Measurements from ENCODE around the gene MYCL. TPM values are rescaled to one million over a fixed set of nuclear protein-coding genes. Genes with fewer than 3 reads are reported as not detected.

Gene MYCL
- total and polyA plus RNA-seq, 2 of the 13 experiments (the other 11 are each of a cell fraction or from before 2014, with no cell fraction given), result 0.31 to 1.7 TPM

GRCh38 chr1:39852214-39852791, 49.4 kb downstream of the MYCL start (continued):
- TF ChIP-seq REST (IDR thresholded peaks at IDR 0.05; ENCODE audit: borderline replicate concordance in 1 of 2, low read depth in 1 of 2, low read length in 2 of 2) (no peak), PATZ1 (CRISPR knock-in tag; IDR thresholded peaks at IDR 0.05) (peak; percentile 61), DNMT3B (CRISPR knock-in tag; conservative IDR thresholded peaks at IDR 0.05) (no peak), ZBTB37 (CRISPR knock-in tag; IDR thresholded peaks at IDR 0.05) (no peak), ZSCAN22 (CRISPR knock-in tag; IDR thresholded peaks at IDR 0.05) (no peak), ARNT (IDR thresholded peaks at IDR 0.05) (no peak), RFX5 (IDR thresholded peaks at IDR 0.05; ENCODE audit: low read depth, low read length) (no peak), RBAK (CRISPR knock-in tag; IDR thresholded peaks at IDR 0.05) (no peak), EP300 (IDR thresholded peaks at IDR 0.05; ENCODE audit: low read depth in 2 of 2, low read length in 2 of 2) (peak in 1 of 2 experiments; percentile 68; a peak in 1 of 4 replicates), EP300 (CRISPR knock-in tag; IDR thresholded peaks at IDR 0.05; ENCODE audit: borderline replicate concordance) (no peak), ZBTB7A (CRISPR knock-in tag; IDR thresholded peaks at IDR 0.05) (no peak), NFKB2 (CRISPR knock-in tag; IDR thresholded peaks at IDR 0.05; ENCODE audit: borderline replicate concordance) (no peak), CBX5 (CRISPR knock-in tag; IDR thresholded peaks at IDR 0.05; ENCODE audit: borderline replicate concordance) (no peak), KDM5B (CRISPR knock-in tag; IDR thresholded peaks at IDR 0.05; ENCODE audit: borderline replicate concordance) (no peak), SMC3 (IDR thresholded peaks at IDR 0.05; ENCODE audit: low read length) (no peak), SAP130 (CRISPR knock-in tag; IDR thresholded peaks at IDR 0.05; ENCODE audit: low read depth) (peak; percentile 64; the same call in 1 of the 2 replicates), ZNF766 (CRISPR knock-in tag; IDR thresholded peaks at IDR 0.05; ENCODE audit: borderline replicate concordance) (no peak), IRX3 (CRISPR knock-in tag; IDR thresholded peaks at IDR 0.05; ENCODE audit: borderline replicate concordance, low read depth) (no peak), MYC (CRISPR knock-in tag; IDR thresholded peaks at IDR 0.05; ENCODE audit: borderline replicate concordance) (no peak), NR2C2 (CRISPR knock-in tag; IDR thresholded peaks at IDR 0.05; ENCODE audit: borderline replicate concordance) (no peak), ZNF34 (CRISPR knock-in tag; IDR thresholded peaks at IDR 0.05; ENCODE audit: borderline replicate concordance) (no peak), LCORL (IDR thresholded peaks at IDR 0.05) (peak; percentile 82), LCORL (CRISPR knock-in tag; IDR thresholded peaks at IDR 0.05) (peak; percentile 82; the same call in 1 of the 2 replicates), NFKBIZ (CRISPR knock-in tag; IDR thresholded peaks at IDR 0.05) (no peak)
